B cell (primary cell): Measurements from ENCODE around the gene NOTCH4.

Source experiments
- EZH2 ChIP-seq: IDR thresholded peaks from 2 replicates; pipeline ENCODE4 v1.6.1; 2012; ENCODE audit warnings: borderline replicate concordance, low read depth, mild to moderate bottlenecking, moderate library complexity, low read length; ENCODE audit not compliant: insufficient read depth, poor library complexity, severe bottlenecking
- TF ChIP-seq, protein P1 (sequence below): fragments of 200-600 bp; IDR thresholded peaks from one replicate; pipeline ENCODE4 v1.8.0; 2022; ENCODE audit warnings: antibody characterized with exemption, mild to moderate bottlenecking

- TF ChIP-seq, protein P1, sequence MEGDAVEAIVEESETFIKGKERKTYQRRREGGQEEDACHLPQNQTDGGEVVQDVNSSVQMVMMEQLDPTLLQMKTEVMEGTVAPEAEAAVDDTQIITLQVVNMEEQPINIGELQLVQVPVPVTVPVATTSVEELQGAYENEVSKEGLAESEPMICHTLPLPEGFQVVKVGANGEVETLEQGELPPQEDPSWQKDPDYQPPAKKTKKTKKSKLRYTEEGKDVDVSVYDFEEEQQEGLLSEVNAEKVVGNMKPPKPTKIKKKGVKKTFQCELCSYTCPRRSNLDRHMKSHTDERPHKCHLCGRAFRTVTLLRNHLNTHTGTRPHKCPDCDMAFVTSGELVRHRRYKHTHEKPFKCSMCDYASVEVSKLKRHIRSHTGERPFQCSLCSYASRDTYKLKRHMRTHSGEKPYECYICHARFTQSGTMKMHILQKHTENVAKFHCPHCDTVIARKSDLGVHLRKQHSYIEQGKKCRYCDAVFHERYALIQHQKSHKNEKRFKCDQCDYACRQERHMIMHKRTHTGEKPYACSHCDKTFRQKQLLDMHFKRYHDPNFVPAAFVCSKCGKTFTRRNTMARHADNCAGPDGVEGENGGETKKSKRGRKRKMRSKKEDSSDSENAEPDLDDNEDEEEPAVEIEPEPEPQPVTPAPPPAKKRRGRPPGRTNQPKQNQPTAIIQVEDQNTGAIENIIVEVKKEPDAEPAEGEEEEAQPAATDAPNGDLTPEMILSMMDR = no peak
- TF ChIP-seq EZH2 = no peak
Observed at GRCh38 chr6:32167761-32168262, 56.1 kb downstream of the NOTCH4 start.
